Measurements from ENCODE around the gene LOXL1.
"Not testable (repeated sequence)": the region's sequence is repeated elsewhere in the genome, so short reads cannot be mapped to it uniquely, and the experiment has no call there.

LOXL1 gene

DNA sequence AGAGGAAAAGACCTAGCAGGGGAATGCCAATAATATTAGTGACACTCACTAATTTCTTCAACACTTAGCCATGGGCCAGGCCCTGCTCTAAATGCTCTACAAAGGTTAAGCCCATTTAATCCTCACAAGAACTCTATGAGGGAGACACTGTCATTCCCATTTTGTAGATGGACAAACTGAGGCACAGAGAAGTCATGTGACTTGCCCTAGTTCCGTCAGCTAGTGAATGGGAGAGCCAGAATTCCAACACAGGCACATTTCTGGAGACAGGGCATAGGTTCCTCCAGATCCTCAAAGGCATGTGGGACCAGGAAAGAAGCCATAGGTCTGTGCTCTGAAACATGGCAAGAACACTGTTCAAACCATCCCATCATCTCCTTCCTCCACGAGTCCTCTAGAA is 31.5 kb downstream of the LOXL1 start:
- FAIRE-seq (no peak), DNase-seq (ENCODE audit: insufficient read length, low spot score) (no peak)
- TF ChIP-seq, protein P1, sequence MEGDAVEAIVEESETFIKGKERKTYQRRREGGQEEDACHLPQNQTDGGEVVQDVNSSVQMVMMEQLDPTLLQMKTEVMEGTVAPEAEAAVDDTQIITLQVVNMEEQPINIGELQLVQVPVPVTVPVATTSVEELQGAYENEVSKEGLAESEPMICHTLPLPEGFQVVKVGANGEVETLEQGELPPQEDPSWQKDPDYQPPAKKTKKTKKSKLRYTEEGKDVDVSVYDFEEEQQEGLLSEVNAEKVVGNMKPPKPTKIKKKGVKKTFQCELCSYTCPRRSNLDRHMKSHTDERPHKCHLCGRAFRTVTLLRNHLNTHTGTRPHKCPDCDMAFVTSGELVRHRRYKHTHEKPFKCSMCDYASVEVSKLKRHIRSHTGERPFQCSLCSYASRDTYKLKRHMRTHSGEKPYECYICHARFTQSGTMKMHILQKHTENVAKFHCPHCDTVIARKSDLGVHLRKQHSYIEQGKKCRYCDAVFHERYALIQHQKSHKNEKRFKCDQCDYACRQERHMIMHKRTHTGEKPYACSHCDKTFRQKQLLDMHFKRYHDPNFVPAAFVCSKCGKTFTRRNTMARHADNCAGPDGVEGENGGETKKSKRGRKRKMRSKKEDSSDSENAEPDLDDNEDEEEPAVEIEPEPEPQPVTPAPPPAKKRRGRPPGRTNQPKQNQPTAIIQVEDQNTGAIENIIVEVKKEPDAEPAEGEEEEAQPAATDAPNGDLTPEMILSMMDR (IDR thresholded peaks at IDR 0.05; ENCODE audit: insufficient read depth, missing control alignments): no peak

DNA sequence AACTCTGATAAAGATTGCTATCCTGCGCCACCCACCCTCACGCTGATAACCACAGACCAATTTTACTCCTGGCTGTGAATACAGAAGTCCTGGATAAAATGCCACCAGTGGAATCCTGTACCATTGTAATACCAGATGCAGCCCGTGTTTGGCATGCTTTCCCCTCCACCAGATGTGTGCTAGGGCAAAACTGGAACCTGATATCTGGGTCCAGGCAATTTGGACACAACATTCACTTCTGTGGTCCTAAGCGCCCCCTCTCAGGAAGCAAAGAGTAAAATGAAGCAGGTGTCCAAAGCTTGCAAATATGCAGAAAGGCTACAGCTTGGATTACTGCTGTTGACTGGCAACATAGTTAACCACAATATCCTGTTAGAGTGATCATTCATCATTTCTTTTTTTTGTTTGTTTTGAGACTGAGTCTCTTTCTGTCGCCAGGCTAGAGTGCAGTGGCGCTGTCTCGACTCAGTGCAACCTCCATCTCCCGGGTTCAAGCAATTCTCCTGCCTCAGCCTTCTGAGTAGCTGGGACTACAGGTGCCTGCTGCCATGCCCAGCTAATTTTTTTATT is 32.8 kb downstream of the LOXL1 start:
- FAIRE-seq (no peak), DNase-seq (ENCODE audit: insufficient read length, low spot score) (no peak)
- TF ChIP-seq, protein P1 (IDR thresholded peaks at IDR 0.05; ENCODE audit: insufficient read depth, missing control alignments): no peak

- TF ChIP-seq, protein P1 (IDR thresholded peaks at IDR 0.05; ENCODE audit: insufficient read depth, missing control alignments): no peak
- DNase-seq (ENCODE audit: insufficient read length, low spot score): no peak
- no peak for FAIRE-seq
Observed at GRCh38 chr15:73959801-73960200, 33.5 kb downstream of the LOXL1 start.

DNA sequence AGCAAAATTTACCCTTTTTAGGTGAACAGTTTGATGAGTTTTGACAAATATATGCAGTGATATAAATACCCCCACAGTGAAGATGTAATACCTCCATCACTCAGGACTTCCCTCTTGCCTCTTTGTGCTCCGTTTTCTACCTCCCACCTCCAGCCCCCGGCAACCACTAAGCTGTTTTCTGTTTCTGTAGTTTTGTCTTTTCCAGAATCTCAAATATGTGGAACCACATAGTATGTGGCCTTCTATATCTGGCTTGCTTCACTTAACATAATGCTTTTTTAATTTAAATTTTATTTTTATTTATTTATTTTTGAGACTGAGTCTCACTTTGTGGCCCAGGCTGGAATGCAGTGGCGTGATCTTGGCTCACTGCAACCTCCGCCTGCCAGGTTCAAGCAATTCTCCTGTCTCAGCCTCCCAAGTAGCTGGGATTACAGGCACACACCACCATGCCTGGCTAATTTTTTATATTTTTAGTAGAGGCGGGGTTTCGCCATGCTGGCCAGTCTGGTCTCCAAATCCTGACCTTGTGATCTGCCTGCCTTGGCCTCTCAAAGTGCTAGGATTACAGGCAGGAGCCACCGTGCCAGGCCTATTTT is 34.3 kb downstream of the LOXL1 start:
- not testable (repeated sequence) for DNase-seq (ENCODE audit: insufficient read length, low spot score); FAIRE-seq

DNA sequence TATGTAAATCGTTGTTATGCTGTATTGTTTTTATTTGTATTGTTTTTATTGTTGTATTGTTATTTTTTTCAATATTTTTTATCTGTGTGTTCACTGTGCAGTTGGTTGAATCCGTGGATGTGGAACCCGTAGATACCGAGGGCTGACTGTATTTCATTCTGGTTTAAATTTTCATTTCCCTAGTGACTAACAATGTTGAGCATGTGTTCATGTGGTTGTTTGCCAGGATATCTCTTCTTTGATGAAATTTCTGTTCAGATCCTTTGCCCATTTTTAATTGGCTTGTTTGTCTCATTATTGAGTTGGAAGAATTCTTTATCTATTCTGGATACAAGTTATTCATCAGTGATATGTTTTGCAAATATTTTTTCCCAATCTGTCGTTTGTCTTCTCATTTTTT is 36.2 kb downstream of the LOXL1 start:
- no peak for DNase-seq (ENCODE audit: insufficient read length, low spot score)
- TF ChIP-seq, protein P1 (IDR thresholded peaks at IDR 0.05; ENCODE audit: insufficient read depth, missing control alignments): no peak
- no peak for FAIRE-seq

DNA sequence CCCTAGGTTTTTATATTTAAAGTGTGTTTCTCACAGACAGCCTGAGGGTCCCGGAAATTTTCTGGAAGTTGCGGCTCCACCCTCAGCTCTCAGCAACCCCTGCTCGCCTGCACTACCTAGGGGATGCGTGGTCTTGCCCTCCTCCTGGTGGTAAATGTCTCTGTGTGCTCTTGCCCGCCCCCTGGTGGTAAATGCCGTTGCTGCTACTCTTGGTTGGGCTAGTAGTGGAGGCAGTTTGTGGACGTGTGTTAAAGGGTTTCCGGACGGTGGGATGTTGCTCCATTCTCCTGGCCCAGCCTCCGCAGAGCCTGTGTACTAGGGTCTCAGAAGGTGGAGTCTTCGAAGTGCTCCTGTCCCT is 38.5 kb downstream of the LOXL1 start:
- no peak for FAIRE-seq
- TF ChIP-seq, protein P1 (IDR thresholded peaks at IDR 0.05; ENCODE audit: insufficient read depth, missing control alignments): peak; percentile 99

DNA sequence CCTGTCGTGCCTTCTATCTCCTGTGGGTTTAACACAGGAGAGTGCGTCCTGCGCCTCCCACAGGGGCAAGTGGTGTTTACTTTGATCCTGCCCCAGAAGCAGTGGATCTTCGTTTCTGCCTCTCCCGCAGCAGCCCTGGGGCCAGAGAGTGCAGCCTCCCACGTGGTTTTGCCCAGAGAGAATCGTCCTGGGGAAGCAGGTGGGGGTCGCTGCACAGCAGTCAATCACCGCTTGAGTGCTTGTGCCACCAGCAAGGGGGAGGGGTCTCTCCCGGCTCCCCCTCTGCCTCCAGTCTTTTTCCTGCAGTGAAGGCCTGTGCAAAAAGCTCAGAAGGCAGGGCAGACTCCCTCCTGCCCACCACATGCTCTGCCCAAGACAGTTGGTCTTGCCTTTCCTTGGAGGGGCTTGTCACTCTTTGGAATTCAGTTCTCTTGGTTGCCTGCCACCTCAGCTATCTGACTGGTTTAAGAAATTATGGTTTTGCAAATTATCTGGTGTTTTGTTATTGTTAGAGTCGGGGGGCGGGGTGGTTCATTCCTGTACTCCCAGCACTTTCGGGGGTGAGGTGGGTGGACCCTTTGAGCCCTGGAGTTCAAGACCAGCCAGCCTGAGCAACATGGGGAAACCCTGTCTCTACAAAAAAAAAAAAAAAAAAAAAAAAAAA is 39.0 kb downstream of the LOXL1 start:
- DNase-seq (ENCODE audit: insufficient read length, low spot score): no peak
- TF ChIP-seq, protein P1 (IDR thresholded peaks at IDR 0.05; ENCODE audit: insufficient read depth, missing control alignments): no peak
- FAIRE-seq: no peak

More for the DNA sequence above, 38.5 kb downstream of the LOXL1 start:
- peak; percentile 81 for DNase-seq (ENCODE audit: insufficient read length, low spot score)
